ENCODE data around the gene MBD5.
"Not testable (repeated sequence)": the region's sequence is repeated elsewhere in the genome, so short reads cannot be mapped to it uniquely, and the experiment has no call there.

The MBD5 gene

DNA sequence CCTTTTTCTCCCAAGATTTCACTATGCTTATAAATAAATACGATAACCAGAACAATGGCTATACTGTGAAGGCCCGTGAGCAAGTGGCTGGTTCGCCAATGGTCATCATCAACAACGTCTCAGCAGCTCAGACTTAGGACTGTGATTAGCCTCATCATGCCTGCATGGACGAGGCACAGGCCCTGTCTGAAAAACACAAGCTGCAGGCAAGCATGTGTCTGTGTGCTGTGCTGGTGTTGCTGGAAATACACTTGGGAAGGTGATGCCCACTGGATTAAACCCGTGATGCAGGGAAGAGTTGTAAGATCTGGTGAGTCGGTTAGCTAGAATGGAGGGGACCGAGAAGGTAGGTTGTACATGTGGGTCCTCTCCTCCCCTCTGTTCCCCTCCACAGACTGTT, 512.1 kb downstream of the MBD5 start:
- no peak overlapping the region for H3K27ac ChIP-seq
- no peak for TF ChIP-seq CTCF (IDR thresholded peaks at IDR 0.05)
- no peak for TF ChIP-seq ZFX (IDR thresholded peaks at IDR 0.05; ENCODE audit: borderline replicate concordance)

DNA sequence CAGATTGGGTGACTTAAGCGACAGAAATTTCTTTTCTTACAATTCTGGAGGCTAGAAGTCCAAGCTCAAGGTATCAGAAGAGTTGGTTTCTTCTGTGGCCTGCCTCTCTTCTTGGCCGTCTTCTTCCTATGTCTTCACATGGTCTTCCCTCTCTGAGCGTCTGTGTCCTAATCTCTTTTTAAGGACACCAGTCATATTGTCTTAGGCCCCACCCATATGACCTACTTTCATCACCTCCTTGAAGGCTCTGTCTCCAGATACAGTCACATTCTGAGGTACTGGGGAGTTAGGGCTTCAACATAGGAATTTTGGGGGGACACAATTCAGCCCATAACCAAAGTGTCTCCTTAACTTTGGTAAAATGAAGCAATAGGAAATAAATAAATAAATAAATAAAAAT, 512.8 kb downstream of the MBD5 start:
- no peak for TF ChIP-seq ZFX (IDR thresholded peaks at IDR 0.05; ENCODE audit: borderline replicate concordance)
- no peak for TF ChIP-seq CTCF (IDR thresholded peaks at IDR 0.05)
- no peak overlapping the region for H3K27ac ChIP-seq

- TF ChIP-seq ZFX (IDR thresholded peaks at IDR 0.05; ENCODE audit: borderline replicate concordance) (no peak), CTCF (IDR thresholded peaks at IDR 0.05) (no peak)
- no peak overlapping the region for H3K27ac ChIP-seq
Measured at GRCh38 chr2:148534416-148535204, 513.7 kb downstream of the MBD5 start.

DNA sequence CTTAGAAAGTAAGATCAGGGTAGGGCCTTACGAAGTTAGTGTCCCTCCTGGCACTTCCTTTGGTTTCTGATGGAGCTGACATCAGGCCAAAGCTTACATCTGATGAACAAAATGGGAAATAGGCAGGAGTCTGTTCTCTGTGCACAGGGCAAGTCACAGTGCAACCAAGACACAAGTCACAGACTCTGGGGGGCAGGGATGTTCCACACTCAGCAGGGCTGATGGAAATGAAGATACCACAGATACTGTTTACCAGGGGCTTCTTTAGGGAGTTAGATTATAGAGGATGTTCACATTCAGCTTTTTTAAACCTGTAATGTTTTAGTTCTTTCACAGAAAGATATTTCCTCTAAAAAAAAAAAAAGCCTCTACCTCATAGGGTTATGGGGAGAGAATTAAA, 517.5 kb downstream of the MBD5 start:
- H3K27ac ChIP-seq = no peak overlapping the region
- TF ChIP-seq CTCF (IDR thresholded peaks at IDR 0.05) (no peak), ZFX (IDR thresholded peaks at IDR 0.05; ENCODE audit: borderline replicate concordance) (no peak)

- no peak overlapping the region for H3K27ac ChIP-seq
- TF ChIP-seq CTCF (IDR thresholded peaks at IDR 0.05) (no peak), ZFX (IDR thresholded peaks at IDR 0.05; ENCODE audit: borderline replicate concordance) (no peak)
Measured at GRCh38 chr2:148540022-148540421, 519.1 kb downstream of the MBD5 start.

GRCh38 chr2:148541792-148542191, 520.9 kb downstream of the MBD5 start:
- TF ChIP-seq CTCF (IDR thresholded peaks at IDR 0.05) (no peak), ZFX (IDR thresholded peaks at IDR 0.05; ENCODE audit: borderline replicate concordance) (no peak)

GRCh38 chr2:148542614-148543013, 521.7 kb downstream of the MBD5 start:
- no peak overlapping the region for H3K27ac ChIP-seq
- no peak for TF ChIP-seq CTCF (IDR thresholded peaks at IDR 0.05)
- TF ChIP-seq ZFX (IDR thresholded peaks at IDR 0.05; ENCODE audit: borderline replicate concordance) = no peak

More at GRCh38 chr2:148541792-148542191, 520.9 kb downstream of the MBD5 start:
- H3K27ac ChIP-seq = no peak overlapping the region

DNA sequence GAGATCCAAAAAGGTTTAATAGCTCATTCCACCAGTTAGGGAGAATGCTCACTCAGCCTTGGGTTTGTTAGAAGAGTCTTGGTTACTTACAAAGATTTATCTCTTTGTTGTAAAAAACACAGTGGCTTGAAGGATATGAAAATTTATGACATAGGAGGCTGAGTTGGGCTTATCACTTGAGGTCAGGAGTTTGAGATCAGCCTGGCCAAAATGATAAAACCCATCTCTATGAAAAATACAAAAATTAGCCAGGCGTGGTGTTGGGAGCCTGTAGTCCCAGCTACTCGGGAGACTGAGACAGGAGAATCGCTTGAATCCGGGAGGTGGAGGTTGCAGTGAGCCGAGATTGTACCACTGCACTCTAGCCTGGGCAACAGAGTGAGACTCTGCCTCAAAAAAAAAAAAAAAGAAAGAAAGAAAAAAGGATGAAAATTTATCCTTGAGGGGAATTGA, 522.2 kb downstream of the MBD5 start:
- not testable (repeated sequence) for H3K27ac ChIP-seq
